OCI-LY7 (cell line): ENCODE data around the gene NCOA7.

ENCODE experiments used
- EZH2phosphoT487 ChIP-seq: fragments of 200-600 bp; sonication (generic); IDR thresholded peaks from 2 replicates; pipeline ENCODE4 v1.6.1; 2018; ENCODE audit warnings: low read depth, borderline replicate concordance, mild to moderate bottlenecking, mixed run types, antibody characterized with exemption, low read length, moderate library complexity, mixed read lengths
- TF ChIP-seq, protein P1 (sequence below): fragments of 200-600 bp; sonication (generic); conservative IDR thresholded peaks from 2 replicates; pipeline ENCODE4 v1.5.1; 2014; ENCODE audit warnings: mild to moderate bottlenecking, antibody characterized with exemption, low read length, moderate library complexity, mixed read lengths

- TF ChIP-seq, protein P1, sequence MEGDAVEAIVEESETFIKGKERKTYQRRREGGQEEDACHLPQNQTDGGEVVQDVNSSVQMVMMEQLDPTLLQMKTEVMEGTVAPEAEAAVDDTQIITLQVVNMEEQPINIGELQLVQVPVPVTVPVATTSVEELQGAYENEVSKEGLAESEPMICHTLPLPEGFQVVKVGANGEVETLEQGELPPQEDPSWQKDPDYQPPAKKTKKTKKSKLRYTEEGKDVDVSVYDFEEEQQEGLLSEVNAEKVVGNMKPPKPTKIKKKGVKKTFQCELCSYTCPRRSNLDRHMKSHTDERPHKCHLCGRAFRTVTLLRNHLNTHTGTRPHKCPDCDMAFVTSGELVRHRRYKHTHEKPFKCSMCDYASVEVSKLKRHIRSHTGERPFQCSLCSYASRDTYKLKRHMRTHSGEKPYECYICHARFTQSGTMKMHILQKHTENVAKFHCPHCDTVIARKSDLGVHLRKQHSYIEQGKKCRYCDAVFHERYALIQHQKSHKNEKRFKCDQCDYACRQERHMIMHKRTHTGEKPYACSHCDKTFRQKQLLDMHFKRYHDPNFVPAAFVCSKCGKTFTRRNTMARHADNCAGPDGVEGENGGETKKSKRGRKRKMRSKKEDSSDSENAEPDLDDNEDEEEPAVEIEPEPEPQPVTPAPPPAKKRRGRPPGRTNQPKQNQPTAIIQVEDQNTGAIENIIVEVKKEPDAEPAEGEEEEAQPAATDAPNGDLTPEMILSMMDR = no peak
- no peak for TF ChIP-seq EZH2phosphoT487
Measured at GRCh38 chr6:125959041-125959440, 168.3 kb downstream of the NCOA7 start.
